Measurements from ENCODE around the gene N4BP2L1. TPM values are rescaled to one million over a fixed set of nuclear protein-coding genes. Genes with fewer than 3 reads are reported as not detected.

Gene N4BP2L1
- total and polyA plus RNA-seq, 12 donors, result 2.5 to 14.9 (median 4.0) TPM

DNA sequence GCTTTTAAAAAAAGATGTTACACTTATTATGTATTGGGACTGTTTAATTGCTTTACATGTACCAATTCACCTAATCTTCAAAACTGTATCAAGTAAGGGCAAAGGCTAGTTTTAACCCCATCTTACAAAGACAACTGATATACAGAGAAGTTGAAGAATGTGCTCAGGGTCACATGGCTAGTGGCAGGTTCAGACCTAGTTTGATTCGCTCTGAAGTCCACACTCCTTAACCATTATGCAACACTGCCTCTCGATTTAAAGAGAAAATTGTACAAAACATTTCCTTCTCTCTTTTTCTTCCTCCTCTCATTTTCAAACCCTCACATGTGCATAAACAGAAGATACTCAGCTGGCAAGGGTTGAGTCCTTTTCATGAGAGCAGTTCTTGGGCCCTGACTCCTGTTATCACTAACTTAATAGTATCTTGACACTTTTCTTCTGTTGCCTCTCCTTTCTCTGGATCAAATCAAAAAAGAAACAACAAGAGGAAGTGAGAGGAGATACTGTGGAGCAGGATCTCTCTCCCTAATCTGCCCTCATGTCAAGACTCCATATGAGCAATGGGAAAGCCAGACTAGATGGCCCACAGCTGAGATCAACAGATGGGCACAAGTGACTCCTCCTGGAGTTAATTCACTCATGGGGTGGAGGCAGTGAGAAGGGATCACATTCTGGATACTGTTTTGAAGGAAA is 19.0 kb upstream of the N4BP2L1 start:
- DNase-seq (no peak), ATAC-seq (no peak)
- H3K27me3 ChIP-seq, result no peaks in the 10 kb centered on the region
- peak overlapping the region in 1 of 10 donors; percentile 55 for H3K27ac ChIP-seq
- H3K4me3 ChIP-seq, result no peak overlapping the region
- TF ChIP-seq, protein P1, sequence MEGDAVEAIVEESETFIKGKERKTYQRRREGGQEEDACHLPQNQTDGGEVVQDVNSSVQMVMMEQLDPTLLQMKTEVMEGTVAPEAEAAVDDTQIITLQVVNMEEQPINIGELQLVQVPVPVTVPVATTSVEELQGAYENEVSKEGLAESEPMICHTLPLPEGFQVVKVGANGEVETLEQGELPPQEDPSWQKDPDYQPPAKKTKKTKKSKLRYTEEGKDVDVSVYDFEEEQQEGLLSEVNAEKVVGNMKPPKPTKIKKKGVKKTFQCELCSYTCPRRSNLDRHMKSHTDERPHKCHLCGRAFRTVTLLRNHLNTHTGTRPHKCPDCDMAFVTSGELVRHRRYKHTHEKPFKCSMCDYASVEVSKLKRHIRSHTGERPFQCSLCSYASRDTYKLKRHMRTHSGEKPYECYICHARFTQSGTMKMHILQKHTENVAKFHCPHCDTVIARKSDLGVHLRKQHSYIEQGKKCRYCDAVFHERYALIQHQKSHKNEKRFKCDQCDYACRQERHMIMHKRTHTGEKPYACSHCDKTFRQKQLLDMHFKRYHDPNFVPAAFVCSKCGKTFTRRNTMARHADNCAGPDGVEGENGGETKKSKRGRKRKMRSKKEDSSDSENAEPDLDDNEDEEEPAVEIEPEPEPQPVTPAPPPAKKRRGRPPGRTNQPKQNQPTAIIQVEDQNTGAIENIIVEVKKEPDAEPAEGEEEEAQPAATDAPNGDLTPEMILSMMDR (IDR thresholded peaks at IDR 0.05), result no peak
- H3K36me3 ChIP-seq, result peaks cover 0 to 31% (median 7%) of the 10 kb centered on the region in 9 donors
- H3K9me3 ChIP-seq, result peaks cover 0 to 7% (median 6%) of the 10 kb centered on the region in 11 donors
- WGBS, 2 donors, result 58 to 64% methylated on average over 2 of the region's 2 CpGs
- H3K4me1 ChIP-seq, result peaks cover 0 to 25% (median 0%) of the 10 kb centered on the region in 9 donors
- intact Hi-C loops (cut with DNase I), result loop anchor here in 2 of 10 donors (10.0 kb wide), 1 partner anchor 62 kb away; no protein-coding TSS in a partner anchor

DNA sequence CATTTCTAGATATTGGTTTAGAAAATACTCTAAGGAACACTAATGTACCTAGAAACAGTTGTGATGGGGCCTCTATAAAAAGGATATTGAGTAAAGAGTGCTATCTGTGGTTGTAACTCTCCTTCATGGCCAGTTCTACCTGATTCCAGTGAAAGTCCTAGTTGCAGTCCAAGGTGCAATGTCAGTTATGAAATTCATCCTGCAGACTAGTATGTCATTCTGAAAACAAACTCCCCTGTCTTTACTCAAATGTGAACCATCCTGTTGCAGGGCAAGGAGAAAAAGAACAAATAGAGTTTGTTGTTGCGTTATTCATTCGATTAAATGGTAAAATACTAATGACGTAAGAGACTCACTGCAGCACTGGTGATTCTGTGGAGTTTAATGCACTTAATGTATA is 18.3 kb upstream of the N4BP2L1 start:
- TF ChIP-seq, protein P1 (IDR thresholded peaks at IDR 0.05), result no peak
- Histone ChIP-seq H3K4me3 (no peak overlapping the region), H3K27ac (no peak overlapping the region), H3K36me3 (peaks cover 0 to 29% (median 7%) of the 10 kb centered on the region in 9 donors), H3K4me1 (peaks cover 0 to 25% (median 0%) of the 10 kb centered on the region in 9 donors), H3K9me3 (peaks cover 0 to under 1% (median 0%) of the 10 kb centered on the region in 11 donors), H3K27me3 (no peaks in the 10 kb centered on the region)
- intact Hi-C loops (cut with DNase I), result loop anchor here in 2 of 10 donors (10.0 kb wide), 1 partner anchor 61 kb away; no protein-coding TSS in a partner anchor
- ATAC-seq (no peak), DNase-seq (no peak)
- WGBS, 2 donors, result 94 to 96% methylated on average over 3 of the region's 3 CpGs

DNA sequence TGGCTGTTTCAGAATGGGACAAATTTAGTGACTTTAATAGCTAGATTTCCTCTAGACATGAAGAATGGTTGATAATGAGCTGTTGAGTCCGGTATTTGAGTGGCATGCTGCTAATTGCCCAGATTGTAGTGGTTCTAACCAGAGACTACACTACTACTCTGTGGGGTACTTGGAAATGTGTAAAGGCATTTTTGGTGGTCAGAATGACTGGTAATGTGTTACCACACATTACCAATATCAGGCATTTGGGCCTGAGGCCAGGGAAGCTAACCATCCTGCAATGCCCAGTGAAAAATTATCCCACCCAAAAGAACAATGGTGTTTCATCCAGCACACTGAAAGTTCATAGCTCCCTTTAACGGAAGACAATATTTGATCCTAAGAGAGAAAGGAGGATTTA is 17.5 kb upstream of the N4BP2L1 start:
- no peak overlapping the region for H3K4me3 ChIP-seq
- DNase-seq, result no peak
- H3K9me3 ChIP-seq, result no peaks in the 10 kb centered on the region
- WGBS, 2 donors, result 94 to 98% methylated on average over 2 of the region's 2 CpGs
- ATAC-seq, result no peak
- no peaks in the 10 kb centered on the region for H3K27me3 ChIP-seq
- H3K27ac ChIP-seq, result no peak overlapping the region
- intact Hi-C loops (cut with DNase I), result loop anchor here in 2 of 10 donors (10.0 kb wide), 1 partner anchor 61 kb away; no protein-coding TSS in a partner anchor
- peaks cover 0 to 29% (median 7%) of the 10 kb centered on the region in 9 donors for H3K36me3 ChIP-seq
- H3K4me1 ChIP-seq, result peaks cover 0 to 25% (median 0%) of the 10 kb centered on the region in 9 donors
- TF ChIP-seq, protein P1 (IDR thresholded peaks at IDR 0.05), result no peak

DNA sequence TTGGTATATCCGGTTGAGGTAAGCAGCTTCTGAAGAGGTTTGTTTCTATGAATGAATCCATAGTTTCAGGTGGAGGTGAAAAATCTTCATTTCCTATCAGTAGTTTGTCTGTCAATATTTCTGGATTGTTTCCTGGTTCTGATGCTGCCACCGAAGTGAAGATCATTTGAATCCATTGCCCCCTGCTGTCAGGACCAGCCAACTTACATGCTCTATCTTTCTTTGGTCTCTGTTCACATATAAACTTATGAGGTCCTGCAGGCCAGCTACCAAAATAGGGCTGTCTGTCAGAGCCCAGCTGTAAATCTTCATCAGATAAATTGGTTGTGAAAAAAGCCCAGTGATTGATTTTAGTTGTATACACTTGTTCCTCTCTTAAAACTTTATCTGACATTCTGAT is 15.2 kb upstream of the N4BP2L1 start:
- Histone ChIP-seq H3K36me3 (peaks cover 0 to 36% (median 7%) of the 10 kb centered on the region in 9 donors), H3K4me1 (peaks cover 0 to 25% (median 0%) of the 10 kb centered on the region in 9 donors), H3K4me3 (no peak overlapping the region), H3K27ac (no peak overlapping the region), H3K27me3 (no peaks in the 10 kb centered on the region), H3K9me3 (no peaks in the 10 kb centered on the region)
- WGBS, 2 donors, result 43 to 66% methylated on average over 2 of the region's 2 CpGs
- intact Hi-C loops (cut with DNase I), result loop anchor here in 2 of 10 donors (10.0 kb wide), 1 partner anchor 58 kb away; no protein-coding TSS in a partner anchor
- TF ChIP-seq, protein P1 (IDR thresholded peaks at IDR 0.05), result peak in 6 of 9 donors; percentile 22 to 51 (median 42)
- ATAC-seq (peak in 1 of 8 donors; percentile 34), DNase-seq (no peak)
